Stomach (tissue), 9 donors: Measurements from ENCODE around the gene LDLRAD3. TPM values are rescaled to one million over a fixed set of nuclear protein-coding genes. Genes with fewer than 3 reads are reported as not detected.
"Not testable (repeated sequence)": the region's sequence is repeated elsewhere in the genome, so short reads cannot be mapped to it uniquely, and the experiment has no call there.

ENCODE experiments used
- DNase-seq, 2 donors: peaks; one replicate each; pipeline versions ENCODE4 v3.0.0 to v3.0.0-alpha.2; 2013 to 2019
- H3K27ac ChIP-seq, 5 donors: fragments of 200-600 bp in 4 of 5; sonication (generic) in 4 of 5; one replicate each; pipeline ENCODE4 v1.5.1; 2013 to 2019; ENCODE audit warnings: mild to moderate bottlenecking in 1 of 5, moderate library complexity in 1 of 5
- H3K27me3 ChIP-seq, 3 donors: fragments of 200-600 bp; sonication (generic); one replicate each; pipeline ENCODE4 v1.5.1; 2017 to 2019; ENCODE audit warnings: mixed run types in 1 of 3
- H3K36me3 ChIP-seq, 4 donors: fragments of 200-600 bp; sonication (generic); 1 replicate in 3 of 4; 2 replicates in 1 of 4; pipeline ENCODE4 v1.5.1; 2016 to 2019
- H3K4me1 ChIP-seq, 4 donors: fragments of 200-600 bp; sonication (generic); one replicate each; pipeline ENCODE4 v1.5.1; 2016 to 2019
- H3K4me3 ChIP-seq, 4 donors: fragments of 200-600 bp; sonication (generic) in 3 of 4; one replicate each; pipeline ENCODE4 v1.5.1; 2016 to 2019; ENCODE audit warnings: mild to moderate bottlenecking in 1 of 4
- H3K9me3 ChIP-seq, 4 donors: fragments of 200-600 bp; sonication (generic); one replicate each; pipeline ENCODE4 v1.5.1; 2016 to 2019
- CTCF ChIP-seq, 7 experiments: fragments of 450-650 bp in 4 of 7; fragments of 200-600 bp in 3 of 7; sonication (generic) in 3 of 7; IDR thresholded peaks; one replicate each; pipeline ENCODE4 v1.5.1; 2016 to 2019; ENCODE audit warnings: antibody characterized with exemption in 7 of 7, control low read depth in 2 of 7, mild to moderate bottlenecking in 1 of 7
- EP300 ChIP-seq: sonication (generic); formaldehyde crosslinking; IDR thresholded peaks from one replicate; pipeline ENCODE4 v1.6.1; 2017; ENCODE audit warnings: antibody characterized with exemption
- POLR2A ChIP-seq, 4 donors: fragments of 450-650 bp; IDR thresholded peaks; one replicate each; pipeline ENCODE4 v1.6.1; 2016; ENCODE audit warnings: antibody characterized with exemption in 4 of 4, control low read depth in 2 of 4, mild to moderate bottlenecking in 1 of 4, moderate library complexity in 1 of 4
- POLR2AphosphoS5 ChIP-seq, 3 donors: sonication (generic); formaldehyde crosslinking; IDR thresholded peaks; one replicate each; pipeline ENCODE4 v1.6.1; 2016; ENCODE audit warnings: antibody characterized with exemption in 3 of 3
- WGBS, 5 donors: extraction: QIAGEN DNeasy Blood & Tissue Kit in 3 of 5; methylation state at CpG; one replicate each; pipeline versions ENCODE4 v1.1.5 to v1.1.7; 2013 to 2018; 5-methylcytosine and 5-hydroxymethylcytosine counted together
- intact Hi-C: fragments of 100-400 bp; cut with DNase I; formaldehyde crosslinking; loops from one replicate; pipeline ENCODE4 v1.15.1; 2023; ENCODE audit warnings: low total_unique reads
- polyA plus RNA-seq, 3 donors: library from polyadenylated mRNA; stranded (reverse); fragments of 200-250 nt; gene quantifications; one replicate each; pipeline ENCODE4 v1.2.3, GENCODE V29; 2013
- total RNA-seq, 5 donors: library from RNA; depleted of rRNA; stranded (reverse); fragments of >200 nt; gene quantifications; one replicate each; pipeline versions ENCODE4 v1.1.0 to v1.2.3, GENCODE V29; 2014 to 2016
- donor health status: healthy with polysubstance abuse.
- donor health status: Bipolar disorder and iron deficiency.
- donor health status: healthy.

The LDLRAD3 gene
- total and polyA plus RNA-seq, 8 donors, result 2.0 to 22.8 (median 7.9) TPM

GRCh38 chr11:36012455-36012854, 68.6 kb downstream of the LDLRAD3 start:
- no peak for DNase-seq
- intact Hi-C loops, result no loop called here
- Histone ChIP-seq H3K4me3 (no peak overlapping the region), H3K36me3 (no peaks in the 10 kb centered on the region), H3K27ac (no peak overlapping the region), H3K27me3 (no peaks in the 10 kb centered on the region), H3K4me1 (peaks cover 8 to 31% (median 14%) of the 10 kb centered on the region in 4 donors), H3K9me3 (no peaks in the 10 kb centered on the region)
- TF ChIP-seq POLR2AphosphoS5 (IDR thresholded peaks at IDR 0.05) (no peak), POLR2A (IDR thresholded peaks at IDR 0.05) (no peak), CTCF (IDR thresholded peaks at IDR 0.05) (no peak), EP300 (no peak)
- WGBS, 5 donors, result 56 to 65% (median 61%) methylated on average over 5 of the region's 5 CpGs

GRCh38 chr11:36012979-36013378, 69.1 kb downstream of the LDLRAD3 start:
- 58 to 67% (median 66%) methylated on average over 2 of the region's 2 CpGs for WGBS, 5 donors
- TF ChIP-seq CTCF (IDR thresholded peaks at IDR 0.05) (no peak), POLR2AphosphoS5 (IDR thresholded peaks at IDR 0.05) (no peak), EP300 (no peak), POLR2A (IDR thresholded peaks at IDR 0.05) (no peak)
- H3K27ac ChIP-seq, result no peak overlapping the region
- no peaks in the 10 kb centered on the region for H3K9me3 ChIP-seq
- intact Hi-C loops, result no loop called here
- H3K4me1 ChIP-seq, result peaks cover 8 to 30% (median 14%) of the 10 kb centered on the region in 4 donors
- no peaks in the 10 kb centered on the region for H3K36me3 ChIP-seq
- no peaks in the 10 kb centered on the region for H3K27me3 ChIP-seq
- no peak for DNase-seq
- H3K4me3 ChIP-seq, result no peak overlapping the region

GRCh38 chr11:36013446-36013845, 69.6 kb downstream of the LDLRAD3 start:
- DNase-seq, intact Hi-C loops: not testable (repeated sequence)
- WGBS, 5 donors, result 71 to 94% (median 86%) methylated on average over 1 of the region's 1 CpG

GRCh38 chr11:36013950-36014897, 70.4 kb downstream of the LDLRAD3 start:
- Histone ChIP-seq H3K36me3 (no peaks in the 10 kb centered on the region), H3K27ac (no peak overlapping the region), H3K4me3 (no peak overlapping the region), H3K9me3 (no peaks in the 10 kb centered on the region), H3K4me1 (peaks cover 8 to 22% (median 14%) of the 10 kb centered on the region in 4 donors), H3K27me3 (no peaks in the 10 kb centered on the region)
- TF ChIP-seq CTCF (IDR thresholded peaks at IDR 0.05), result no peak
- TF ChIP-seq EP300, result no peak
- TF ChIP-seq POLR2AphosphoS5 (IDR thresholded peaks at IDR 0.05), result no peak
- TF ChIP-seq POLR2A (IDR thresholded peaks at IDR 0.05), result no peak
- intact Hi-C loops, result no loop called here
- no peak for DNase-seq
- 82 to 90% (median 89%) methylated on average over 8 of the region's 8 CpGs for WGBS, 5 donors

More at GRCh38 chr11:36013446-36013845, 69.6 kb downstream of the LDLRAD3 start:
- not testable (repeated sequence) for H3K4me3 ChIP-seq, H3K27me3 ChIP-seq, H3K9me3 ChIP-seq, H3K27ac ChIP-seq, H3K36me3 ChIP-seq
- peaks cover 8 to 29% (median 14%) of the 10 kb centered on the region in 4 donors for H3K4me1 ChIP-seq
